Measurements from ENCODE around the gene WNT8B.

DNA sequence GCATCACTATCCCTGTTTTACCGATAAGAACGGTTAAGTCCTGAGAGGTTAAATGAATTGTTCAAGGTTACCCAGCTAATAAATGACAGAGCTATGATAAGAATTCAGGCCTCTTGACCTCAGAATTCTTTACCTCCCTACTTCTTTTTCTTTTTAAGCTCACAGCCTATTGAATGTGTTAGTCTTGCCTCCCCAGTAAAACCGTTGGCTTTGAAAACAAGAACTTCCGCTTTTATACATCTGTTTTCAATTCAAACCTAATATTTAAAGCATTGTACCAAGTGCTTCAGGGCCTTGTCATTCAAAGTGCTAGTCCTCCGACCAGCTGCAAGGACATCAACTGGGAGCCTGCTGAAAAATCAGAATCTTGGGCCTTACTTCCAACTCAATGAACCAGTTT, 41.3 kb downstream of the WNT8B start:
- TF ChIP-seq, protein P1, sequence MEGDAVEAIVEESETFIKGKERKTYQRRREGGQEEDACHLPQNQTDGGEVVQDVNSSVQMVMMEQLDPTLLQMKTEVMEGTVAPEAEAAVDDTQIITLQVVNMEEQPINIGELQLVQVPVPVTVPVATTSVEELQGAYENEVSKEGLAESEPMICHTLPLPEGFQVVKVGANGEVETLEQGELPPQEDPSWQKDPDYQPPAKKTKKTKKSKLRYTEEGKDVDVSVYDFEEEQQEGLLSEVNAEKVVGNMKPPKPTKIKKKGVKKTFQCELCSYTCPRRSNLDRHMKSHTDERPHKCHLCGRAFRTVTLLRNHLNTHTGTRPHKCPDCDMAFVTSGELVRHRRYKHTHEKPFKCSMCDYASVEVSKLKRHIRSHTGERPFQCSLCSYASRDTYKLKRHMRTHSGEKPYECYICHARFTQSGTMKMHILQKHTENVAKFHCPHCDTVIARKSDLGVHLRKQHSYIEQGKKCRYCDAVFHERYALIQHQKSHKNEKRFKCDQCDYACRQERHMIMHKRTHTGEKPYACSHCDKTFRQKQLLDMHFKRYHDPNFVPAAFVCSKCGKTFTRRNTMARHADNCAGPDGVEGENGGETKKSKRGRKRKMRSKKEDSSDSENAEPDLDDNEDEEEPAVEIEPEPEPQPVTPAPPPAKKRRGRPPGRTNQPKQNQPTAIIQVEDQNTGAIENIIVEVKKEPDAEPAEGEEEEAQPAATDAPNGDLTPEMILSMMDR (IDR thresholded peaks at IDR 0.05) = no peak
- no peak for TF ChIP-seq POLR2A (IDR thresholded peaks at IDR 0.05)

All from uterus (tissue), 2 donors.